AG10803 (cell line): ENCODE results near the gene KCNK15.
A peak's percentile ranks its signal among the peaks of the same experiment; 100 is the strongest.

Experiments
- DNase-seq: peaks from one replicate; pipeline ENCODE4 v3.0.0; 2010; ENCODE audit warnings: low read depth
- H3K4me3 ChIP-seq: 2 replicates; pipeline ENCODE4 v1.5.1; 2011; ENCODE audit warnings: mild to moderate bottlenecking, low read length, control low read depth
- CTCF ChIP-seq: conservative IDR thresholded peaks from 2 replicates; pipeline ENCODE4 v1.5.1; 2011; ENCODE audit warnings: mild to moderate bottlenecking, low read length, control low read depth, inconsistent platforms

KCNK15 gene

DNA sequence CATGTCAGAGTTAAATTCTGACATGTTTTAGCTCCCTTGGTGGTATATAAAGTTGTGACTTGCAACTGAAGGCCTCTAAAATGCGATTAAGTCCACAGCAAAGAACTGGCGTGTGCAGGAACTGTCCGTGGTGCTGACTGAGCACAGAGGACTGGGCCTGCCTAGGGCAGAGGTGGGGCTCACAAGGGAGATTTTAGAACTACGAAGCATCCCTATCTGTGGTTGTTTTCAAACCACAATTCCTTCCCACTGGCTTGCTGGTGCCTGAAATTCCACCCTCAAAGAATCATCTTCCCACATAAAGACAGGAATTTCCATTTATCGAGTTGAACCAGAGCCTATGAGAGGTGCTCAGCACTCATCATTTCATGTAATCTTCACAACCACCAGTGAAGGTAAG, 34.6 kb downstream of the KCNK15 start:
- H3K4me3 ChIP-seq, result no peak overlapping the region
- no peak for TF ChIP-seq CTCF
- DNase-seq, result peak; percentile 43

- TF ChIP-seq CTCF, result no peak
- H3K4me3 ChIP-seq, result no peak overlapping the region
- DNase-seq, result no peak
Measured at GRCh38 chr20:44781118-44781517, 35.5 kb downstream of the KCNK15 start.

DNA sequence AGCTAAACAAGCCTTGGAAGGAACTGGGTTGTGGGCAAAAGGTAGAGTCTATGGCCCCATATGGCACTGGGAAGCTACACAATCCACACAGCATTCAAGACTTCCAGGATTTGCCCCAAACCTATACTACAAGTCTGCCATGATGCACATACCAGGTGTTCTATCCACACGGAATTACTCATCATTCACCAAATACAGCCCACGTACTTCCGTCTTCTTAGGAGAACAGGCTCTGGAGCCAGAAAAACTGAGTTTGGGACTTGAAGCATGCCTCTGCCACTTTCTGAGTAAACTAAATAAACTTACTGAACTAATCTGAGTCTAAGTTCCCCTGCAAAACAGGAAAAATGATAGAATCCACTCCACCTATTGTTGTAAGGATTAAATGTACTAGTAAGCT, 36.1 kb downstream of the KCNK15 start:
- DNase-seq, result no peak
- no peak for TF ChIP-seq CTCF
- H3K4me3 ChIP-seq, result no peak overlapping the region

GRCh38 chr20:44784688-44785087, 39.0 kb downstream of the KCNK15 start:
- H3K4me3 ChIP-seq, result no peak overlapping the region
- no peak for DNase-seq
- no peak for TF ChIP-seq CTCF

DNA sequence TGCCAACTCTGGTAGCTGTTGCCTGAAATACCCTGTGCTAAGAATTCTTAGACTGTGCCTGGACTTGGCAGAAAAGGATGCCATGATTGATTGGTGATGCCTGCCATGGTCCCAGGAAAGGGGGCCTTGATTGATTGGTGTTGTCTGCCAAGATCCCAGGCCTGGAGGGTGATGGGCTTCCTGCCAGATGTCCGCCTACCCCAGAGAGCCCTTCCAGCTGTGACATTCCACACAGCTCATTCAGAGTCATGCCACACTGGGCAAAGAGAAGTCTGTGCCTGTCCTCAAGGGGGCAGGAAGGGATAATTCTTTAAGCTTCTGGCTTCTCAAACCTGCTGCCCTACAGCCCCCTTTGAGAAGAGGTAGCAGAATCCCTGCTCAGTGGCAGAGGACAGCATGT, 40.1 kb downstream of the KCNK15 start:
- TF ChIP-seq CTCF, result 0 out of 2 replicates have a peak, but pooled peaks have one; percentile 5
- no peak overlapping the region for H3K4me3 ChIP-seq
- DNase-seq, result no peak

DNA sequence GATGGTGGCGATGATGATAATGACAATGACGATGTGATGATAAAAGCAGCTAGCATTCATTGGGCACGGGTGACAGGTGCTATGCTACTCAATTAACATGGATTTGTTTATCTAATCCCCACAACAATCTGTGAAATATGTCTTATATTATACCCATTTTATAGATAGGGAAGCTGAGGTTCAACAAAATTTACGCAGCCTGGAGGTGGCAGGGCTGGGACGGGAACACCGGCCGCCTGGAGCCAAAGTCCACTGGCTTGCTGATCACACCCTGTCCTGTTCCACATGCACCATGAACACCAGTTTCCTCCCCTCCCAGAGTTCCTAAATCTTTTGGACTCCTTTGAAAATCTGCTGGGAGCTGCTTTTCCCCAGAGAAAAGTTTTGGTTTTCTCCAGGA, 41.6 kb downstream of the KCNK15 start:
- no peak for DNase-seq
- TF ChIP-seq CTCF, result no peak
- no peak overlapping the region for H3K4me3 ChIP-seq

- TF ChIP-seq CTCF, result no peak
- no peak overlapping the region for H3K4me3 ChIP-seq
Measured at GRCh38 chr20:44788706-44789456, 43.2 kb downstream of the KCNK15 start.

More at GRCh38 chr20:44788706-44789456, 43.2 kb downstream of the KCNK15 start:
- DNase-seq, result no peak
